HL-60 (cell line): Measurements from ENCODE around the gene SHKBP1.

ENCODE experiments used
- GABPA ChIP-seq: IDR thresholded peaks from 2 replicates; pipeline ENCODE4 v1.6.1; 2012; ENCODE audit warnings: low read depth
- POLR2AphosphoS5 ChIP-seq: IDR thresholded peaks from 2 replicates; pipeline ENCODE4 v1.6.1; 2012; ENCODE audit warnings: low read depth
- SPI1 ChIP-seq: IDR thresholded peaks from 2 replicates; pipeline ENCODE4 v1.6.1; 2012; ENCODE audit warnings: low read depth, mild to moderate bottlenecking, borderline replicate concordance
- TF ChIP-seq, protein P1 (sequence below): IDR thresholded peaks from one replicate; pipeline ENCODE4 v1.5.1; 2011; ENCODE audit warnings: low read length, control low read depth, inconsistent platforms; ENCODE audit not compliant: insufficient read depth
- TF ChIP-seq, protein P2 (sequence below): IDR thresholded peaks from 2 replicates; pipeline ENCODE4 v1.6.1; 2012; ENCODE audit warnings: low read depth; ENCODE audit not compliant: insufficient replicate concordance

DNA sequence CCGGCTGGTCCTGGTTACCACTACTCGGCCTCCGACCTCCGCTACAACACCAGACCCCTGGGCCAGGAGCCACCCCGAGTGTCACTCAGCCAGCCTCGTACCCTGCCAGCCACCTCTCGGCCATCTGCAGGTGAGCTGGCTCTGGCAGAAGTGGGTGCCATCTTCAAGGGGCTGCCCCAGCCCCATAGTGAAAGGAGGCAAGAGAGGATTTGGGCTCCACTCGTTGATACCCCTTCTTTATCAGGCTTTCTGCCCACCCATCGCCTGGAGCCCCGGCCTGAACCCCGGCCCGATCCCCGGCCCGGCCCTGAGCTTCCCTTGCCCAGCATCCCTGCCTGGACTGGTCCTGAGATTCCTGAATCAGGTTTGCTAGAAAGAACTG is 31.6 kb downstream of the SHKBP1 start:
- TF ChIP-seq, protein P1, sequence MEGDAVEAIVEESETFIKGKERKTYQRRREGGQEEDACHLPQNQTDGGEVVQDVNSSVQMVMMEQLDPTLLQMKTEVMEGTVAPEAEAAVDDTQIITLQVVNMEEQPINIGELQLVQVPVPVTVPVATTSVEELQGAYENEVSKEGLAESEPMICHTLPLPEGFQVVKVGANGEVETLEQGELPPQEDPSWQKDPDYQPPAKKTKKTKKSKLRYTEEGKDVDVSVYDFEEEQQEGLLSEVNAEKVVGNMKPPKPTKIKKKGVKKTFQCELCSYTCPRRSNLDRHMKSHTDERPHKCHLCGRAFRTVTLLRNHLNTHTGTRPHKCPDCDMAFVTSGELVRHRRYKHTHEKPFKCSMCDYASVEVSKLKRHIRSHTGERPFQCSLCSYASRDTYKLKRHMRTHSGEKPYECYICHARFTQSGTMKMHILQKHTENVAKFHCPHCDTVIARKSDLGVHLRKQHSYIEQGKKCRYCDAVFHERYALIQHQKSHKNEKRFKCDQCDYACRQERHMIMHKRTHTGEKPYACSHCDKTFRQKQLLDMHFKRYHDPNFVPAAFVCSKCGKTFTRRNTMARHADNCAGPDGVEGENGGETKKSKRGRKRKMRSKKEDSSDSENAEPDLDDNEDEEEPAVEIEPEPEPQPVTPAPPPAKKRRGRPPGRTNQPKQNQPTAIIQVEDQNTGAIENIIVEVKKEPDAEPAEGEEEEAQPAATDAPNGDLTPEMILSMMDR, result no peak
- TF ChIP-seq POLR2AphosphoS5 (no peak), GABPA (no peak), SPI1 (no peak)
- TF ChIP-seq, protein P2, sequence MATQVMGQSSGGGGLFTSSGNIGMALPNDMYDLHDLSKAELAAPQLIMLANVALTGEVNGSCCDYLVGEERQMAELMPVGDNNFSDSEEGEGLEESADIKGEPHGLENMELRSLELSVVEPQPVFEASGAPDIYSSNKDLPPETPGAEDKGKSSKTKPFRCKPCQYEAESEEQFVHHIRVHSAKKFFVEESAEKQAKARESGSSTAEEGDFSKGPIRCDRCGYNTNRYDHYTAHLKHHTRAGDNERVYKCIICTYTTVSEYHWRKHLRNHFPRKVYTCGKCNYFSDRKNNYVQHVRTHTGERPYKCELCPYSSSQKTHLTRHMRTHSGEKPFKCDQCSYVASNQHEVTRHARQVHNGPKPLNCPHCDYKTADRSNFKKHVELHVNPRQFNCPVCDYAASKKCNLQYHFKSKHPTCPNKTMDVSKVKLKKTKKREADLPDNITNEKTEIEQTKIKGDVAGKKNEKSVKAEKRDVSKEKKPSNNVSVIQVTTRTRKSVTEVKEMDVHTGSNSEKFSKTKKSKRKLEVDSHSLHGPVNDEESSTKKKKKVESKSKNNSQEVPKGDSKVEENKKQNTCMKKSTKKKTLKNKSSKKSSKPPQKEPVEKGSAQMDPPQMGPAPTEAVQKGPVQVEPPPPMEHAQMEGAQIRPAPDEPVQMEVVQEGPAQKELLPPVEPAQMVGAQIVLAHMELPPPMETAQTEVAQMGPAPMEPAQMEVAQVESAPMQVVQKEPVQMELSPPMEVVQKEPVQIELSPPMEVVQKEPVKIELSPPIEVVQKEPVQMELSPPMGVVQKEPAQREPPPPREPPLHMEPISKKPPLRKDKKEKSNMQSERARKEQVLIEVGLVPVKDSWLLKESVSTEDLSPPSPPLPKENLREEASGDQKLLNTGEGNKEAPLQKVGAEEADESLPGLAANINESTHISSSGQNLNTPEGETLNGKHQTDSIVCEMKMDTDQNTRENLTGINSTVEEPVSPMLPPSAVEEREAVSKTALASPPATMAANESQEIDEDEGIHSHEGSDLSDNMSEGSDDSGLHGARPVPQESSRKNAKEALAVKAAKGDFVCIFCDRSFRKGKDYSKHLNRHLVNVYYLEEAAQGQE, result no peak
